ENCODE measurements around the gene PRICKLE3.
"Not testable (repeated sequence)": the region's sequence is repeated elsewhere in the genome, so short reads cannot be mapped to it uniquely, and the experiment has no call there.

The PRICKLE3 gene

GRCh38 chrX:49162620-49163019 lies 23.6 kb downstream of the PRICKLE3 start, which contains the start of gene MAGIX:
MAGIX (plus strand) TSS chrX:49162758; CDS start chrX:49162890, 132 bp downstream.
- DNase-seq = peak in 1 of 58 donors; percentile 5

GRCh38 chrX:49161632-49162031 lies 24.5 kb downstream of the PRICKLE3 start:
- no peak for DNase-seq

- DNase-seq = no peak
These were observed 25.3 kb downstream of the PRICKLE3 start for GRCh38 chrX:49160908-49161307.

GRCh38 chrX:49157194-49157593 lies 29.0 kb downstream of the PRICKLE3 start:
- DNase-seq = no peak

- DNase-seq = peak; percentile 4 to 86 (median 75)
These were observed 30.0 kb downstream of the PRICKLE3 start for GRCh38 chrX:49155900-49156837.

GRCh38 chrX:49155243-49155899 lies 30.8 kb downstream of the PRICKLE3 start:
- DNase-seq = peak in 21 of 58 donors; percentile 1 to 40 (median 9)

- DNase-seq = no peak
These were observed 32.7 kb downstream of the PRICKLE3 start for GRCh38 chrX:49153467-49153866.

- DNase-seq = not testable (repeated sequence)
These were observed 36.9 kb downstream of the PRICKLE3 start for GRCh38 chrX:49149291-49149690.

GRCh38 chrX:49148390-49149100 lies 37.6 kb downstream of the PRICKLE3 start:
- not testable (repeated sequence) for DNase-seq

GRCh38 chrX:49147936-49148335 lies 38.2 kb downstream of the PRICKLE3 start:
- DNase-seq = no peak

GRCh38 chrX:49147282-49147681 lies 38.9 kb downstream of the PRICKLE3 start:
- DNase-seq = no peak

- DNase-seq = not testable (repeated sequence)
These were observed 43.0 kb downstream of the PRICKLE3 start for GRCh38 chrX:49143154-49143553.

- DNase-seq = not testable (repeated sequence)
These were observed 43.9 kb downstream of the PRICKLE3 start for GRCh38 chrX:49142264-49142663.

- no peak for DNase-seq
These were observed 46.5 kb downstream of the PRICKLE3 start for GRCh38 chrX:49139713-49140112.

- DNase-seq = no peak
These were observed 48.7 kb downstream of the PRICKLE3 start for GRCh38 chrX:49137492-49137891.

GRCh38 chrX:49133759-49134158 lies 52.4 kb downstream of the PRICKLE3 start:
- no peak for DNase-seq

- not testable (repeated sequence) for DNase-seq
These were observed 53.9 kb downstream of the PRICKLE3 start for GRCh38 chrX:49132275-49132674.

- DNase-seq = no peak
These were observed 56.7 kb downstream of the PRICKLE3 start for GRCh38 chrX:49129427-49129826.

GRCh38 chrX:49127742-49128258 lies 58.4 kb downstream of the PRICKLE3 start:
- not testable (repeated sequence) for DNase-seq
